Suppressor macrophage treated with lipopolysaccharide for 4 hours (primary cell): ENCODE data around the gene PEX14.
"Not testable (repeated sequence)": the region's sequence is repeated elsewhere in the genome, so short reads cannot be mapped to it uniquely, and the experiment has no call there.

ENCODE experiments used
- DNase-seq: peaks from one replicate; pipeline ENCODE4 v3.0.0-alpha.2; 2020

The PEX14 gene

GRCh38 chr1:10450836-10451235 lies 23.9 kb upstream of the PEX14 start:
- no peak for DNase-seq

GRCh38 chr1:10451287-10451686 lies 23.5 kb upstream of the PEX14 start:
- no peak for DNase-seq

- no peak for DNase-seq
Observed at GRCh38 chr1:10456048-10456447, 18.7 kb upstream of the PEX14 start.

- DNase-seq, result no peak
Observed at GRCh38 chr1:10456661-10457060, 18.1 kb upstream of the PEX14 start.

- DNase-seq, result not testable (repeated sequence)
Observed at GRCh38 chr1:10457462-10457861, 17.3 kb upstream of the PEX14 start.

- DNase-seq, result no peak
Observed at GRCh38 chr1:10457875-10458274, 16.9 kb upstream of the PEX14 start.

GRCh38 chr1:10459184-10459583 lies 15.6 kb upstream of the PEX14 start:
- no peak for DNase-seq

GRCh38 chr1:10467078-10467477 lies 7.7 kb upstream of the PEX14 start:
- no peak for DNase-seq

- no peak for DNase-seq
Observed at GRCh38 chr1:10470043-10470442, 4.7 kb upstream of the PEX14 start.

GRCh38 chr1:10471411-10472219 lies 3.1 kb upstream of the PEX14 start:
- no peak for DNase-seq

GRCh38 chr1:10472220-10473144 lies 2.3 kb upstream of the PEX14 start, which contains the start of gene DFFA:
TSS of gene DFFA (minus strand) at chr1:10472529. CDS start at chr1:10472458, 71 bp downstream.
- DNase-seq, result peak; percentile 96

GRCh38 chr1:10473145-10473765 lies 1.5 kb upstream of the PEX14 start:
- DNase-seq, result no peak

GRCh38 chr1:10474309-10474612 lies 489 bp upstream of the PEX14 start:
- DNase-seq, result not testable (repeated sequence)

- no peak for DNase-seq
Observed at GRCh38 chr1:10475510-10475909, 760 bp downstream of the PEX14 start.

GRCh38 chr1:10479296-10479695 lies 4.5 kb downstream of the PEX14 start:
- no peak for DNase-seq

- no peak for DNase-seq
Observed at GRCh38 chr1:10480614-10481013, 5.9 kb downstream of the PEX14 start.

GRCh38 chr1:10484521-10484920 lies 9.8 kb downstream of the PEX14 start:
- DNase-seq, result peak; percentile 91

GRCh38 chr1:10489291-10490055 lies 14.7 kb downstream of the PEX14 start:
- DNase-seq, result no peak

- DNase-seq, result no peak
Observed at GRCh38 chr1:10490286-10490970, 15.7 kb downstream of the PEX14 start.

GRCh38 chr1:10494418-10494753 lies 19.6 kb downstream of the PEX14 start:
- DNase-seq, result no peak

- peak; percentile 91 for DNase-seq
Observed at GRCh38 chr1:10494754-10495474, 20.2 kb downstream of the PEX14 start.

GRCh38 chr1:10495475-10495817 lies 20.7 kb downstream of the PEX14 start:
- no peak for DNase-seq
